Stimulated activated CD4-positive, alpha-beta T cell treated with anti-CD3 and anti-CD28 coated beads, Interleukin-2, amount 100 ng/mL, for 4 hours (primary cell): ENCODE data around the gene PLXNA4.

Experiments used
- DNase-seq: peaks from one replicate; pipeline ENCODE4 v3.0.0-alpha.2; 2020; ENCODE audit warnings: low read depth

Gene PLXNA4

DNA sequence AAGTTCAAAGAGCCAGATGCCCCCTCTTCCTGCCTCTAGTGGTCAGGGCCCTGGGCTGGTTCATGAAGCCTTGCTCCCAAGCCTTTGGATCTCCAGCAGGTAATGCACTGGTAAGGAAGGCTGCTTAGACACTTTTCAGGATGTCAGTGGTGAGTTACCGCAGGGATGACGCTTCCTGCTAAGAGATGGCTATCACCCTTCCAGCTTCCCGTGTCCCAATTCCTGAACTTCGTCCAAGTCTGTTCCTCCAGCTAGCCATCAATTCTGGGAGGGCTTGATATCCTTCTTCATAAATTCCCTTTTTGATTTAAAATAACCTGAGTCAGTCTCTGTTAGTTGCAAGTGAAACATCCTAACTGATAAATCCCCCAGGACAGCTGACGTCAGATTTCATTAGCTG is 221.2 kb downstream of the PLXNA4 start:
- DNase-seq, result no peak

DNA sequence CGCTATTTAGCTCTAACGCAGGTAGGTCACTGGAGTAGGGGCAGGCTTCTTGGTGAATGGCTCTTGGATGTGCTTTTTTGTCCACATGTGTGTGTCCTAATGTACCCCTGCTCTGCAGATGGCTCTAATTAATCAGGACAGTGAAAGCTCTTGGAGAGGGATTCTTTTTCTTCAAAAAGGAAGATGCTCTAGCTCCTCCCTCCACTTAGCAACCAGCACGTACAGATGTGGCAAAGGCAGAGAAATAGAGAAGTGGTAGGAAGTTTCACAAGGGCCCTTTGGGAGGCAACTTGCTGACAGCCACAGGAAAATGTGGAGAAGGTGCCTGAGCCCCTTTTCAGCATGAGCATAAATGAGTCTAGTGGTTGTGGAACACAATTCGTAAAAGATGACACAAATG is 221.7 kb downstream of the PLXNA4 start:
- DNase-seq, result no peak

DNA sequence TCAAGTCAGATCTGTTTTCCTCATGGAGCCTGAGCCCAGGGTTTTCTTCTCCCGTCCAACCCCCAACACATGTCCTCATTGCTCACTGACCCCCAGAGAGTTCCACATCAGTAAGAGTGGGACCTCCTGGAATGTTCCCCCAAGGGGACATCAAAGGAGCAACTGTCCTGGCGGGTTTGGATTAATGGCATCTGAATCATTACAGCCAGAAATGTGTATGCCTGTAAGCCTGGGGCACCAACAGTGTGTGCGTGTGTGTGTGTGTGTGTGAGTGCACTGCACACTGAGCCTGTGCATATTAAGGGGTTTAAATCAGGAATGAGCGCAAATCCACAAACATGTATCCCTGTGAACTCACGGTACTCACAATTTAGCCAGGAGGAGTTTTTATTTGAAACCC is 222.3 kb downstream of the PLXNA4 start:
- no peak for DNase-seq

DNA sequence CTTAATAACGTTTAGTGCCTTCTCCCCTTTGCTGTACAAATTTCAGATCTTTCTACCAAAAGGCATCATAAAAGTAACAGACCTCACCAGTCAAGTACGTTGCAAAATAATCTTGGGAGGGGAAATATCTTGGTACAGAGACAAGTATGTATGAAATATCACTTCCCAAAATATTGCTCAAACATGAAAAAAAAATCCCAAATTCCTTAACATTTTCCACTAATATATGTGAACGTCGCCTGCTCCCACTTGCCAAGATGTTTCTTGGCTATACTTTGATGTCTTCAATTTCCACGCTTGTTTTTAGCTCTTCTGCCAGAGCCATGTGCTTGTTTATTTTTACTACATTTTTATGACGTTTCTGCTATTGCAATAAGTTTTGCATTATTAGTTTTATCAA is 223.5 kb downstream of the PLXNA4 start:
- DNase-seq, result no peak

DNA sequence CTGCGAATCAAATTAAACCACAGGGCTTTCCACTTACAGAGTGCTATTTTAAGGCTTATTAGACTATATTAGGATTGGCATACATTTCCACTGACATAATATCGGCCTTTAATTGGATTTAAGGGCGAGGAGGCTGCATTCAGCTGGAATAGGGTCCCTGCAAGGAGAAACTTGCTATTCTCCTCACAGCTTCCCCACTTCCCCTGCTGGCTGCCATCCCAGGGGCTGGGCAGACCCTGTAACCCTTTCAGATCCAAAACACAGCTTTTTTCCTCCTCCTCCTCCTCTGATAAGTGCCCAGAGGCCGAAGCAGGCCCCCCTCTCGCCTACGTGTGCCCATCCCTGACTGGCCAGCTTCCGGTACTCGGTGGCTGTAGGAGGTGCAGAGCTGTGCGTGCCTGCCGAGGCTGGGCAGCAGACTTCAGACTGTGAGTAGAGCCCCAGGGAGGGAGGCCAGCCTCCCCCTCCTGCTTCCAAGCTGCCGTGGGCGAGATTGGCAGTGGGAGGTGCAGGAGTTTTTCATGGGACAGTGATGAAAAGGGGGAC is 224.2 kb downstream of the PLXNA4 start:
- DNase-seq, result no peak

DNA sequence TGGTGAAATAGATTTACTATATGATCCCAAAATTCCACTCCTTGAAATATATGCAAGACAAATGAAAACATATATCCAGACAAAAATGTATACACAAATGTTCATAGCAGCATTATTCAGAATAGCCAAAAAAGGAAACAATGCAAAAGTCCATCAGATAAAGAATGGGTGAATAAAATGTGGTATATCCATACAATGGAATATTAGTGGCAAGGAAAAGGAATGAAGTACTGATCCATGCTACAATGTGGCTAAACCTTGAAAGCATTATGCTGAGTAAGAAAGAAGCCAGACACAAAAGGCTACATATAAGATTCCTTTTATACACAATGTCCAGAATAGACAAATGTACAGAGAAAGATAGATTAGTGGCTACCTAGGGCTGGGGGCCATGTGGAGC is 225.5 kb downstream of the PLXNA4 start:
- DNase-seq, result no peak

DNA sequence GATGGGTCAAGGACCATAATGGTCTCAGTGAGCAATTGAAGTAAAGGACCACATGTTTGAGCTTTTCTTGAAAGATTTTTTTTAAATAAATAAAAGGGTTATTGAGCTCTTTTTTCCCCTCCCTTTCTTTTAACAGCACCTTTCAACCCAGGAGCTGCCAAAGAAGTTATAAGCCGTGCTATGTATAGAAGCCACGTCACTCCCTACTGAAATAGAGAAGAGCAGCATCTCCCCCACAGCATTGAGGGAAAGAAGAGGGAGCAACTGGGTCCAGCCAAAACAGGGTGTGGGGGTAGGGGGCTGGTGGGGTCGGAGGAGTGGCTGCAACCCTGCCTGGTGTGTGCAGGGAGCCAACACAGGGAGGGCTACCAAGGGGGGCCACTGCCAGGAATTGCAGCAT is 227.2 kb downstream of the PLXNA4 start:
- DNase-seq, result no peak

DNA sequence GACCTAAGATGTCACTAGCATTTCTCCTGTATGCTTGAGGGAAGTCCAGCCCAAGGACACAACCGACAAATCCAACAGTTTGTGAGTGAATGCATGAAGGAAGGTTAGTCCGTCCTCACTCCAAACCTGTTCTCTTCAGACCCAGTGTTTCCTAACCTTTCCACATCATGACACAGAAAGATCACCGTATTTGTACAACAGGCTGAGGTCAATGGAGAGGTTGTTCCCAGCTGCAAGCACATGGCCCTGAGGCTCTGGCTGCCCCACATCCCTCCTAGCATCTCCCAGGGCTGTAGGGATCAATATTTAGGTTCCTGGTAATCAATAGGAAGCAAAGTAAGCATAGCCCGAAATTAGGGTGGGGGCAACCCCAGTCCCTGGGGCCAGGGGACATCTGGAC is 227.9 kb downstream of the PLXNA4 start:
- no peak for DNase-seq

DNA sequence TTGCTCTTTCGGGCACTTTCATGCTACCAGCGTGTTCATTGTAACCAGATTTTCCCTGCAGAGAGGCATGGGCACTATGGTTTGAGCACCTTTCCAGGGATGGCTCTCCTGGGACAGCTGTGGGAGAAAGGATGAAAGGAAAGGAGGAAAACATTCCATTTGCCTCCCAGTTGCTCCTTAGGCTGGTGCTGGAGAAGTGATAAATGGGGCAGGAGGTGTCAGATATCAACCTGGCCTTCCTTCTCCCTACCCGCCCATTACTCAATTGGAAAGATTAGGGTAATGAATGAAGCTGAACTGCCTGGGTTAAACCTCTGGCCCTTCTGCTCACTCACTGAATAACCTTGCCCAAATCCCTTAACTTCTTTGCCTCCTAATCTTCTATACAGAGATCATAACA is 228.4 kb downstream of the PLXNA4 start:
- DNase-seq, result no peak

DNA sequence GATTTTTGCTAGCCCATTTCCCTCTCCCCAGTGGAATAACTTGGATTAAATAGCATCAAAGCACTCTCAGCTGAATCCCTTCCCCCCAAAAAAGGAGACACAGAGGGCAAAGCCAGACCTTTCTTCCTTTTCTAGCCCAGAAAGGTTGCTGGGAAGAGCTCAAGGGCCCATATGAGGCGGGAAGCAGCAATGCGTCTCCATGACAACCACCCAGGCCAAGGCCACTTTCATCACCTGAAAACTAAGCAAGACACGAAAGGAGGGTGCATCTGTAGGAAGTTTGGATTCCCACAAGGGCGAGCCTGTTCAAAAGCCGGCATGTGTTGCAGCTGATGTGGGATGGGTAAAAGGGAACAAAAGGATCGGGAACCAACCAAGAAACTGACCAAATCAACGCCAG is 229.1 kb downstream of the PLXNA4 start:
- DNase-seq, result no peak

DNA sequence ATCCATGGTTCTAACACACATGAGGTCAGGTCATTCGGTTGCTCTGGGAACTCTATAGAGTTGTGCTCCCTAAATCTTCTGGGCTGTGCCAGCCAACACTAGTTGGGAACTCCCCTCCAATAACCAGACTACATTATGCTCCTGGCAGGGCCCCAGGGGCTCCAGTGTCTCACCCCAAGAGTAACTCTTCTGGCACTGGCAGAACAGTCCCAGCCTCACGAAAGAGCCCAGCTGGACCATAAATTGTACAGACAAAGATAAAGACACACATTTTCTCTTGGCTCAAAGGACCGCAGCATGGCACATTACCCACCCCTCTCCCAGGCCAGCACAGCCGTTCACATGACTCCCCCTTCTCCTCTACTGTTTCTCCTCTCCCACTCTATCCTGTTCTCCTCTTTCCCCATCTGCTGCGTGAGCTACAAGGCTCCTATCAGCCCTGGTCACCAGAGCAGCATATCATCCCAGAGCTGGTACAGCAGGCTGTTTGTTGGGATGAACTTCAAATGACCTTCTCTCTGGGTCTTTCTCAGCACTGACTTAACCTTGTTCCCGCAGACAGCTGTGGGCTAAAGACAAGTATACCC is 230.6 kb downstream of the PLXNA4 start:
- no peak for DNase-seq

DNA sequence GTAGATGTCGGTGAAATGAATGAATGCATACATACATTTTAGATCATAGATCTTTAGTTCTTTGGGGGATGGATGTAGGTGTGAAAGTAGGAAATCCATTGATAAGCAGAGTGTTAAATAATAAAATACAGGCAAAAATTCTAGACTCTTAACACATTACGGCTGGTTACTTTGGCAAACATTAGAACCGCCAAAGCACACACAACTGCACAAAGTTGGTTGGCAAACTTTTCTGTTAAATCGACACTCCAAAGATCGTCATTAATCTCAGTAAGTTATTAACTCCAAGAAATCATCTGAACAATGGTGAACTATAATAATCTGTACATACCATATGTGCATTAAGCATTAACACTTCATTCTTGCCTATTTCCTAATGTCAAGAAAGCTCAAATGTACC is 231.2 kb downstream of the PLXNA4 start:
- DNase-seq, result no peak

DNA sequence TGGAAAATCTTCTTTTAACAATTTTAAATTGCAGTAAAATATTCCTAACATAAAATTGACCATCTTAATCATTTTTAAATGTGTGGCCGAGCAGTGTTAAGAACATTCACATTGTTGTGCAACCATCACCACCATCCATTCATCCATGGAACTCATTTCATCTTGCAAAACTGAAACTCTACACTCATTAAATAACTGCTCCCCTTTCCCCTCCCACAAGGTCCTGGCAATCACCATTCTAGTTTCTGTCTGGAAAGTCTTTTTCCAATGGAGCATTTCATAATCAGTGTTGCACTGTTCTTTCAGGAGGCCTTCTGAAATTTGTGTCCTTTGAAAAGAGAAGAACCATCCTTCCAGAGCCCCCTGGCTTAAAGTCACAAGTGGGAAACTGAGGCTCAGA is 233.1 kb downstream of the PLXNA4 start:
- no peak for DNase-seq

DNA sequence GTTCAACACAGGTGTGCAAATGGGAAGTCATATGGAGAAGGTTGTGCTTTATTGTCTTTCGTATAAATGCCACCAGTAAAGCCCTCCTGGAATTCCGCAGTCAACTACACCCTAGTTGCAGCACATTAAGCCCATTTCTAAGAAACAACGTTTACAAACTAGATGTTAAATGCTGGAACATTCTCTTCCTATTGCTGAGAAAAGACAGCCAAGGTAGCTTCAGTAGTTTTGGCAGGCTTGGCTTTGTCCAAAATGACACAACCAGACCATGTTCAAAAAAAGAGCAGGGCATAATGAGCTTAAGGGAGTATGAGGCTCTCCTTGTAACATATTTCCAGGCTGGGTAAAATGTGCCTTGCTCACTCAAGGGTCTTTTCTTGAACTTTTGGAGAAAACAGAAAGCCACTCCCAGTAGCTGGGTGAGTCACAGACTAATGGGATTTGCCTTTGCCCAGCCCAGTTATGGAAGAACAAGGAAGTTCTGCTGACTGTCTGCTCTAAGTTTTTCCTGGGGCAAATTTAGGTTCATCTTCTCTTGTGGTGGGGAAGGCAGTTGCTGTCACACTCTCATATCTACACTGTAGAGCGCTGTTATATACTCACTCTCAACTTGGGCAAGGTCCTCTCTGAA is 238.7 kb downstream of the PLXNA4 start:
- DNase-seq, result no peak

DNA sequence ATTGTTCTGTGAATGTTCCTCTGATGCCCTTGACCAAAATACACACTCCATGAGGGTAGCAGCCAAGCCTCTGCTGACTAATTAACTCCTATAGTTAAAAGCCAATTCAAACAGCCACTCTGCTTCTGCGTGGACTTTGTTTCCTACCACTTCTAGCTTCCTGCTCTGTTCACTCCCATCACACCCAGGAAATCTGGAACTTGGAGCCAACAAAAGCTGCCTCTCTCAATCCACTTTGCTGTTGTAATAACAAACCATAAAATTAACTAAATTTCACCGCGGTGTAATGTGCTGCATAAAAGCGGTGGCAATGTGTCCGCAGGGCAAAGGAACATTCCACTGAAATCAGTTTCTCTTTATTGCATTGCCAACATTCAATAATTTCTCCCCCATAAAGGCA is 239.5 kb downstream of the PLXNA4 start:
- no peak for DNase-seq

DNA sequence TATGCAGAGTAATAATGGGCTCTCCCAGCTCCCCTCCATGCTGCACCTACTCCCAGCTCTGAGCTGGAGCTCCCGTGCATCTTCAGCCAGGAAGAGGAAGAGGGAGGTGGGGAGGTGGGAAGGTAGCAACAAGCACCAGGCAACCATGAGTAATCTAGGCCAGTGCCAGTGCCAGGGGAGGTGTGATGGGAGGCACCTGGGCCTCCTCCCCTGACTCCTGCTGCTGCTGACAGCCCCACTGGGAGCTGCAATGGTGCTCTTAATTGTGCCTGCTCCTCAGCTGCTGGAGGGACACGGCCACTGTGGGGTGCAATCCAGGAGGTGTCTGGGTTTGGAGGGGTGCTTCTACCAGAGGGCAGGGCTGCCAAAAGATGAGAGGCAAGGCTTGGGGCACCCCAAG is 243.0 kb downstream of the PLXNA4 start:
- no peak for DNase-seq

DNA sequence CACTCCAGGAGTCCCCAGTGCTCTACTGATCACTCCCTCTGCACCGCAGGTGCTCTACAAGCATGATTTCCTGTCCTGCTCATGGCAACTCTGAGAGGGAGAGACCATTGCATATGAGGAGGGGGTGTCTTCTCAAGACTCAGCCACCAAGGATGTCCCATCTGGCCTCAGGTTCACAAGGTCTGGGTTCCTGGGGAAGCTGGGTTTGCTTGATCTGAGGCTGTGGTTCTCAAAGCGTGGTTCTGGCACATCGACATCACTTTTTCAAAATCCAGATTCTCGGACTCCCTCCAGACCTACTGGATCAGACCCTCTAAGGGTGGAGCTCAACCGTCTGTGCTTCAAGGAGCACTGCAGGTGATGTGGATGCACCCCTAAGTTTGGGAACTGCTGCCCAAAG is 247.5 kb downstream of the PLXNA4 start:
- no peak for DNase-seq

DNA sequence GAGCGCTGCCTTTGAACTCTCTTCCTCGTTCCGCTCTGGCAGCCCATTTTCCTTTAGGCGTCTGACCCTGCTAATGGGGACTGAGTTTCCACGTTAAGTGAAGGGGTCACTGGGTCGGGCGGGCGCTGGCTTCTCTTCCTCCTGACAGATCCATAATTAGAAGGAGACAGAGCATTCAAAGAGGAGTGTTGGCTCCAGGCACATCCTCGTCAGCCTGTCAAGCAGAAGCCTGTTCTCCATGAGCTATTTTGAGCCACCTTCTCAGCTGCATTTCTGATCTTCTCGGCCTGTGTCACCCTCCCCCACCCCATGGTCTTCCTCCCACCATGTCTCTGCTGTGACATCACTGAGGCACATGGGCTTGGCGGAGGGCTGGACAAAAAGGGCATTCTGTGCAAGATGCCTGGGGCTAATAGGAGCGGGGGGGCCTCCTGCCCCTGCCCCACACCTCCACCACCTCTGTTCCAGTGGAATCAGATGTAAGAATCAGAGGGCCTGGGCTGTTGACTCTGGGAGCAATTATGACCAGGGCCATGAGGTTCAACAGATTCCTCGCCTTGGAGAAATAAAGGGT is 248.1 kb downstream of the PLXNA4 start:
- DNase-seq, result no peak

DNA sequence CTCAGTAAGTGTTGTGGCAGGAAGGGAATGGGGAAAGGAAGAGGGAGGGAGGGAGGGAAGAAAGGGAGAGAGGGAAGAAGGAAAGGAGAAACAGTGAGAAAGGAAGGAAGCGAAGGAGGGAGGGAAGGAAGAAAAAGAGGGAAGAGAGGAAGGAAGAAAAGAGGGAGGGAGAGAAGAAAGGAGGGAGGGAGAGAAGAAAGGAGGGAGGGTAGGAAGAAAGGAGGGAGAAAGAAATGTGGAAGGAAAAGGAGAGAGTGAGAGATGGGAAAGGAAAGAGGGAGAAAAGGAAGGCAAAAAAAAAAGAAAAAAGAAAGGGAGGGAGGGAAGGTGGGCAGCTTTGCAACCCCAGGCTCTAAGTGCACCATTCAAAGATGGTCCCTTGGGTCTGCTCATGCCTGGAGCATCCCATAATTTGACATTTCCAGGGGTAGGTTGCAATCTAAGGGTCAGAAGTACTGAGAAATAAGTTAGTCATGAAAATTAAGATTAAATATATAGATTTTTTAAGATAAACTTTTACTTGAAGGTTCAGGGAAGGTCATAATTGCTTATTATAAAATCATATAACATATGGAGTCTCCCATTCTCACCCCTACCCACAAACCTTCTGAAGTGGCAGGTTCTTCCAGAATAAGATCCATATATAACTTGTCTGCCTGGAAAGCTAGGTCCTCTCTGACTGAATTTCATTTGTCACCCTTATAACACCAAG is 249.2 kb downstream of the PLXNA4 start:
- DNase-seq, result no peak

DNA sequence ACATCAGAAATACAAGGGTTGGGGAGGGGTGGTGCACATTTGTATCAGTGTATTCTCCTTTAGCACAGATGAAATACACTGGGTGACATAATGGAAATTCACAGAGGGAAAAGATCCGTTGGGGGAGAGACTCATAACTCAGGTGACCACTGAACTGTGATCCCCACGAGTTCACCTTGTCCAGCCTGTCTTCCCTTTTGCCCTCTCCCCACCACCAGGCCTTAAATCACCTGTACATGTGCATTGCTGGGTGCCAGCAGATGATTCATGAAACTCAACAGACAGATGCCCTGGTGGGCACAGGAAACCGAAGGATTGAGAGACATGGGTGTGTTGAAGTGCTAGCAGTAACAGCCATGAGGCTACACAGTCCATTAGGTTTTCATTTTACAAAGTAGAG is 253.3 kb downstream of the PLXNA4 start:
- no peak for DNase-seq

DNA sequence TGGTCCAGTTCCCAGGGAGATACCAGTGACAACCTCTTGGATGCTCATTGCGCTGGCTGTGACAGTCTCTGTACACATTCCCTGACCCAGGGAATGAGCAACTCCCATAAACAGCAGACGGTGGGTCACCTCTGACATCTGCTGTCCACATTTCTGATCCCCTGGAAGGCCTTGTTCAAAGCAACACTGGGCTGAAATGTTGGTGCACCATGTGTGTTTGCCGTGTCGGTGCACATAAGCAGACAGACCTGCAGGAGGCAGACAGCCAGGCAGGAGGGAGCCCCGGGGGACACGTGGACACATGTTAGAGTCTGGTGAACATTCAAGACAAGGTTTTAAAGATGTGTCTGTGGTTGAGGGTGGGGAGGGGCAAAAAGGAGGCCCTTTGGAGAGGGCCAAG is 254.9 kb downstream of the PLXNA4 start:
- no peak for DNase-seq

DNA sequence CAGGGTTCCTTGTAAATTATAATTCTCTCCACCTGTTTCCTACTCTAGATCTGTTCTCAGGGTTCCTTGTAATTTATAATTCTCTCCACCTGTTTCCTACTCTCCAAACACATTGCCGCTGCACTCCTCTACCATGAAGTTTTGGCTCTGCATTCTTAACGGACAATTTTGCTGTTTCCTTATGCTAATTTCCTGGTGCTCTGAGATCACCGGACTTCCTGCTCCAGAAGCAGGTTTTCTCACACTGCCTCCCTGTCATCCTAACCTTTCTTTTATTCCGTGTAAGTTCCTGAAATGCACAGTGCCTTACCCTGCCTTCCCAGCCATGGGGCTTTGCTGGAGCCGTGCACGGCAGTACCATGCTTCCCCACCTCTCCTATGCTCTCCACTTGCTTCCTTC is 256.8 kb downstream of the PLXNA4 start:
- no peak for DNase-seq
